ENCODE results near the gene BIRC7. TPM values are rescaled to one million over a fixed set of nuclear protein-coding genes. Genes with fewer than 3 reads are reported as not detected.

The BIRC7 gene
- total and polyA plus RNA-seq, 2 donors, result 0.09 to 0.87 TPM

- DNase-seq (ENCODE audit: low read depth in 6 of 9, low spot score in 9 of 9), result peak; percentile 65 to 91 (median 81)
- peak within 1 kb of the TSS; percentile 57 to 89 for H3K4me3 ChIP-seq (ENCODE audit: low read length in 2 of 2)
- H3K27ac ChIP-seq (ENCODE audit: low read depth in 1 of 2, low read length in 1 of 2), result no peak within 1 kb of the TSS
- WGBS, result 1% methylated on average over 97 of the region's 97 CpGs
- peaks cover 0 to 2% of the 10 kb centered on the region in 2 donors for H3K9me3 ChIP-seq (ENCODE audit: control insufficient read depth in 2 of 2, insufficient read depth in 1 of 2, low read length in 1 of 2)
- H3K27me3 ChIP-seq (ENCODE audit: control insufficient read depth in 2 of 2, insufficient read depth in 1 of 2, low read length in 1 of 2), result peaks cover 0 to 20% of the 10 kb centered on the region in 2 donors
- peaks cover 20 to 21% of the 10 kb centered on the region in 2 donors for H3K36me3 ChIP-seq (ENCODE audit: control insufficient read depth in 2 of 2, insufficient read depth in 2 of 2, low read length in 1 of 2)
- peaks cover 9 to 16% of the 10 kb centered on the region in 2 donors for H3K4me1 ChIP-seq (ENCODE audit: control insufficient read depth in 2 of 2, insufficient read depth in 2 of 2, low read length in 2 of 2)
Observed at GRCh38 chr20:63272105-63273058, 36.7 kb downstream of the BIRC7 start, which contains the start of gene ARFGAP1. Gene ARFGAP1, plus strand, starts transcription at chr20:63272813. Its CDS starts 2,768 bp downstream, at chr20:63275581.

GRCh38 chr20:63273059-63273579, 37.4 kb downstream of the BIRC7 start:
- WGBS, result under 1% methylated on average over 37 of the region's 37 CpGs
- H3K27ac ChIP-seq (ENCODE audit: low read depth in 1 of 2, low read length in 1 of 2), result no peak overlapping the region
- peaks cover 9 to 16% of the 10 kb centered on the region in 2 donors for H3K4me1 ChIP-seq (ENCODE audit: control insufficient read depth in 2 of 2, insufficient read depth in 2 of 2, low read length in 2 of 2)
- peaks cover 0 to 2% of the 10 kb centered on the region in 2 donors for H3K9me3 ChIP-seq (ENCODE audit: control insufficient read depth in 2 of 2, insufficient read depth in 1 of 2, low read length in 1 of 2)
- no peak for DNase-seq (ENCODE audit: low read depth in 6 of 9, low spot score in 9 of 9)
- H3K36me3 ChIP-seq (ENCODE audit: control insufficient read depth in 2 of 2, insufficient read depth in 2 of 2, low read length in 1 of 2), result peaks cover 26 to 28% of the 10 kb centered on the region in 2 donors
- H3K4me3 ChIP-seq (ENCODE audit: low read length in 2 of 2), result peak overlapping the region; percentile 57 to 89
- peaks cover 0 to 12% of the 10 kb centered on the region in 2 donors for H3K27me3 ChIP-seq (ENCODE audit: control insufficient read depth in 2 of 2, insufficient read depth in 1 of 2, low read length in 1 of 2)

- DNase-seq (ENCODE audit: low read depth in 6 of 9, low spot score in 9 of 9), result no peak
- Histone ChIP-seq H3K27ac (ENCODE audit: low read depth in 1 of 2, low read length in 1 of 2) (no peak overlapping the region), H3K36me3 (ENCODE audit: control insufficient read depth in 2 of 2, insufficient read depth in 2 of 2, low read length in 1 of 2) (peaks cover 31 to 35% of the 10 kb centered on the region in 2 donors), H3K4me3 (ENCODE audit: low read length in 2 of 2) (peak overlapping the region; percentile 57 to 89), H3K27me3 (ENCODE audit: control insufficient read depth in 2 of 2, insufficient read depth in 1 of 2, low read length in 1 of 2) (peaks cover 0 to 6% of the 10 kb centered on the region in 2 donors), H3K4me1 (ENCODE audit: control insufficient read depth in 2 of 2, insufficient read depth in 2 of 2, low read length in 2 of 2) (peaks cover 9 to 13% of the 10 kb centered on the region in 2 donors), H3K9me3 (ENCODE audit: control insufficient read depth in 2 of 2, insufficient read depth in 1 of 2, low read length in 1 of 2) (peaks cover 0 to 2% of the 10 kb centered on the region in 2 donors)
- WGBS, result 75% methylated on average over 20 of the region's 20 CpGs
Observed at GRCh38 chr20:63273635-63274380, 38.1 kb downstream of the BIRC7 start.

- Histone ChIP-seq H3K4me1 (ENCODE audit: control insufficient read depth in 2 of 2, insufficient read depth in 2 of 2, low read length in 2 of 2) (peaks cover 9% of the 10 kb centered on the region in 2 donors), H3K27ac (ENCODE audit: low read depth in 1 of 2, low read length in 1 of 2) (no peak overlapping the region), H3K9me3 (ENCODE audit: control insufficient read depth in 2 of 2, insufficient read depth in 1 of 2, low read length in 1 of 2) (peaks cover 0 to 2% of the 10 kb centered on the region in 2 donors), H3K36me3 (ENCODE audit: control insufficient read depth in 2 of 2, insufficient read depth in 2 of 2, low read length in 1 of 2) (peaks cover 33 to 43% of the 10 kb centered on the region in 2 donors), H3K4me3 (ENCODE audit: low read length in 2 of 2) (no peak overlapping the region), H3K27me3 (ENCODE audit: control insufficient read depth in 2 of 2, insufficient read depth in 1 of 2, low read length in 1 of 2) (peaks cover 0 to 3% of the 10 kb centered on the region in 2 donors)
- DNase-seq (ENCODE audit: low read depth in 6 of 9, low spot score in 9 of 9), result no peak
- whole genome bisulfite sequencing, result 98% methylated on average over 17 of the region's 17 CpGs
Observed at GRCh38 chr20:63274381-63275228, 38.9 kb downstream of the BIRC7 start.

- Histone ChIP-seq H3K9me3 (ENCODE audit: control insufficient read depth in 2 of 2, insufficient read depth in 1 of 2, low read length in 1 of 2) (peaks cover 0 to 2% of the 10 kb centered on the region in 2 donors), H3K36me3 (ENCODE audit: control insufficient read depth in 2 of 2, insufficient read depth in 2 of 2, low read length in 1 of 2) (peaks cover 40 to 50% of the 10 kb centered on the region in 2 donors), H3K27ac (ENCODE audit: low read depth in 1 of 2, low read length in 1 of 2) (no peak overlapping the region), H3K4me3 (ENCODE audit: low read length in 2 of 2) (no peak overlapping the region), H3K27me3 (ENCODE audit: control insufficient read depth in 2 of 2, insufficient read depth in 1 of 2, low read length in 1 of 2) (peaks cover 0 to 3% of the 10 kb centered on the region in 2 donors), H3K4me1 (ENCODE audit: control insufficient read depth in 2 of 2, insufficient read depth in 2 of 2, low read length in 2 of 2) (peaks cover 9% of the 10 kb centered on the region in 2 donors)
- no peak for DNase-seq (ENCODE audit: low read depth in 6 of 9, low spot score in 9 of 9)
- 98% methylated on average over 18 of the region's 18 CpGs for WGBS
Observed at GRCh38 chr20:63275825-63276224, 40.1 kb downstream of the BIRC7 start.

GRCh38 chr20:63276956-63277355, 41.3 kb downstream of the BIRC7 start:
- Histone ChIP-seq H3K36me3 (ENCODE audit: control insufficient read depth in 2 of 2, insufficient read depth in 2 of 2, low read length in 1 of 2) (peaks cover 40 to 59% of the 10 kb centered on the region in 2 donors), H3K4me3 (ENCODE audit: low read length in 2 of 2) (no peak overlapping the region), H3K27ac (ENCODE audit: low read depth in 1 of 2, low read length in 1 of 2) (no peak overlapping the region), H3K27me3 (ENCODE audit: control insufficient read depth in 2 of 2, insufficient read depth in 1 of 2, low read length in 1 of 2) (peaks cover 0 to 2% of the 10 kb centered on the region in 2 donors), H3K9me3 (ENCODE audit: control insufficient read depth in 2 of 2, insufficient read depth in 1 of 2, low read length in 1 of 2) (peaks cover 0 to 2% of the 10 kb centered on the region in 2 donors), H3K4me1 (ENCODE audit: control insufficient read depth in 2 of 2, insufficient read depth in 2 of 2, low read length in 2 of 2) (peaks cover 7 to 9% of the 10 kb centered on the region in 2 donors)
- DNase-seq (ENCODE audit: low read depth in 6 of 9, low spot score in 9 of 9), result no peak
- WGBS, result 98% methylated on average over 20 of the region's 20 CpGs

- DNase-seq (ENCODE audit: low read depth in 6 of 9, low spot score in 9 of 9), result no peak
- Histone ChIP-seq H3K4me1 (ENCODE audit: control insufficient read depth in 2 of 2, insufficient read depth in 2 of 2, low read length in 2 of 2) (peaks cover 6 to 9% of the 10 kb centered on the region in 2 donors), H3K36me3 (ENCODE audit: control insufficient read depth in 2 of 2, insufficient read depth in 2 of 2, low read length in 1 of 2) (peaks cover 40 to 66% of the 10 kb centered on the region in 2 donors), H3K27ac (ENCODE audit: low read depth in 1 of 2, low read length in 1 of 2) (no peak overlapping the region), H3K4me3 (ENCODE audit: low read length in 2 of 2) (no peak overlapping the region), H3K9me3 (ENCODE audit: control insufficient read depth in 2 of 2, insufficient read depth in 1 of 2, low read length in 1 of 2) (no peaks in the 10 kb centered on the region), H3K27me3 (ENCODE audit: control insufficient read depth in 2 of 2, insufficient read depth in 1 of 2, low read length in 1 of 2) (no peaks in the 10 kb centered on the region)
- 98% methylated on average over 30 of the region's 30 CpGs for WGBS
Observed at GRCh38 chr20:63277466-63278272, 42.0 kb downstream of the BIRC7 start.
